ENCODE results near the gene GCLC. TPM values are rescaled to one million over a fixed set of nuclear protein-coding genes. Genes with fewer than 3 reads are reported as not detected.

The GCLC gene
- total and polyA plus RNA-seq, 8 donors: 20.8 to 41.5 (median 33.8) TPM

- H3K4me1 ChIP-seq: peaks cover 0 to 2% of the 10 kb centered on the region in 2 donors
- no peaks in the 10 kb centered on the region for H3K27me3 ChIP-seq
- ATAC-seq (peak; percentile 58), DNase-seq (no peak)
- no peak for TF ChIP-seq CTCF (IDR thresholded peaks at IDR 0.05)
- H3K9me3 ChIP-seq: no peaks in the 10 kb centered on the region
- intact Hi-C loops (cut with DNase I): no loop called here
- peak overlapping the region in 1 of 2 donors; percentile 4 for H3K27ac ChIP-seq
- no peaks in the 10 kb centered on the region for H3K36me3 ChIP-seq
- no peak overlapping the region for H3K4me3 ChIP-seq
Measured at GRCh38 chr6:53582963-53583362, 38.1 kb upstream of the GCLC start.

GRCh38 chr6:53581856-53582255, 37.0 kb upstream of the GCLC start:
- H3K4me3 ChIP-seq: no peak overlapping the region
- H3K9me3 ChIP-seq: no peaks in the 10 kb centered on the region
- H3K36me3 ChIP-seq: no peaks in the 10 kb centered on the region
- intact Hi-C loops (cut with DNase I): no loop called here
- DNase-seq (peak in 2 of 4 donors; percentile 54 to 59), ATAC-seq (no peak)
- H3K27ac ChIP-seq: peak overlapping the region in 1 of 2 donors; percentile 11
- no peak for TF ChIP-seq CTCF (IDR thresholded peaks at IDR 0.05)
- H3K4me1 ChIP-seq: peaks cover 0 to 2% of the 10 kb centered on the region in 2 donors
- no peaks in the 10 kb centered on the region for H3K27me3 ChIP-seq

- TF ChIP-seq CTCF (IDR thresholded peaks at IDR 0.05): no peak
- Histone ChIP-seq H3K27ac (peak overlapping the region in 1 of 2 donors; percentile 11), H3K36me3 (no peaks in the 10 kb centered on the region), H3K27me3 (no peaks in the 10 kb centered on the region), H3K4me3 (no peak overlapping the region), H3K4me1 (peaks cover 0 to 2% of the 10 kb centered on the region in 2 donors), H3K9me3 (no peaks in the 10 kb centered on the region)
- no peak for DNase-seq
- intact Hi-C loops (cut with DNase I): no loop called here
- ATAC-seq: peak; percentile 62
Measured at GRCh38 chr6:53581173-53581773, 36.4 kb upstream of the GCLC start.

GRCh38 chr6:53579338-53579737, 34.4 kb upstream of the GCLC start:
- Histone ChIP-seq H3K27me3 (no peaks in the 10 kb centered on the region), H3K4me3 (no peak overlapping the region), H3K36me3 (no peaks in the 10 kb centered on the region), H3K4me1 (no peaks in the 10 kb centered on the region), H3K9me3 (no peaks in the 10 kb centered on the region), H3K27ac (no peak overlapping the region)
- DNase-seq: no peak
- no peak for ATAC-seq
- intact Hi-C loops (cut with DNase I): no loop called here
- TF ChIP-seq CTCF (IDR thresholded peaks at IDR 0.05): no peak

GRCh38 chr6:53578371-53578770, 33.5 kb upstream of the GCLC start:
- H3K27ac ChIP-seq: no peak overlapping the region
- H3K36me3 ChIP-seq: no peaks in the 10 kb centered on the region
- H3K9me3 ChIP-seq: no peaks in the 10 kb centered on the region
- no peak for TF ChIP-seq CTCF (IDR thresholded peaks at IDR 0.05)
- H3K4me3 ChIP-seq: no peak overlapping the region
- ATAC-seq: no peak
- H3K4me1 ChIP-seq: no peaks in the 10 kb centered on the region
- no peaks in the 10 kb centered on the region for H3K27me3 ChIP-seq
- DNase-seq: no peak
- intact Hi-C loops (cut with DNase I): no loop called here
